H1 (cell line): ENCODE measurements around the gene CEP128.

Experiments
- CEBPB ChIP-seq: IDR thresholded peaks from 2 replicates; pipeline ENCODE4 v1.6.1; 2012; ENCODE audit warnings: low read depth, low read length
- CTCF ChIP-seq, 3 experiments: IDR thresholded peaks; 1 replicate in 2 of 3; 2 replicates in 1 of 3; pipeline versions ENCODE4 v1.5.1 to v1.6.1; 2011; ENCODE audit warnings: low read length in 3 of 3, mild to moderate bottlenecking in 3 of 3, inconsistent platforms in 2 of 3, low read depth in 1 of 3, moderate library complexity in 1 of 3; ENCODE audit not compliant: insufficient read depth in 1 of 3; ENCODE audit errors: control extremely low read depth in 1 of 3
- EP300 ChIP-seq, 2 experiments: IDR thresholded peaks; 1 replicate in 1 of 2; 2 replicates in 1 of 2; pipeline ENCODE4 v1.6.1; 2011 to 2012; ENCODE audit warnings: low read depth in 2 of 2, low read length in 2 of 2, mild to moderate bottlenecking in 2 of 2, borderline replicate concordance in 1 of 2, inconsistent platforms in 1 of 2, moderate library complexity in 1 of 2
- GABPA ChIP-seq: IDR thresholded peaks from 2 replicates; pipeline ENCODE4 v1.6.1; 2011; ENCODE audit warnings: mild to moderate bottlenecking, low read length, moderate library complexity, borderline replicate concordance; ENCODE audit not compliant: insufficient read depth
- NANOG ChIP-seq: IDR thresholded peaks from 2 replicates; pipeline ENCODE4 v1.6.1; 2011; ENCODE audit warnings: low read length, low read depth, mild to moderate bottlenecking, inconsistent platforms; ENCODE audit not compliant: insufficient read depth, poor library complexity, severe bottlenecking

DNA sequence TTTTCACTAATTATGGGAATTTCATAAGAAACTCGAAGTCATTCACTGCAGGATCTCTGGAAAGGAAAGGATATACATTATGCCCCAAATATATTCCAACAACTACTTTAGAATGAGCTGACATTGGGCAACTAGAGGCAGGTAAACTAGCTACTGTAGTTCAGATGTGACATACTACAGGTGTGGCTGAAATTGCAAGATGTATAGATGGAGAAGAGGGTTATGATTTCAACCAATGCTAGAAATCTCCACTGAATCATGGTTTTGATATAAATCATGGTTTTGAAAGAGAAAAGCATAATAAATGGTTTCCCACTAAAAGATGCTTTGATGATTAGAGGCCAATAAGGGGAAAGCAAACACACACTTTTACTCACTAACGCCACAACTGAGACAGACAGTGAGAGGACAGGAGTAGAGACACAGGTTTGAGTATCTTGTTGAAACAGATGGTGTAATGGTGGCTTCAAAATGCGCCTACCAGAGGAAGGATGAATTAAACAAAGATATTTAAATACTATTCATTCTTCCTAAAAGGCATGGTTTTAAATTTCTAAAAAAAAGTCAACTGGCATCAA is 434.2 kb downstream of the CEP128 start:
- TF ChIP-seq CTCF (IDR thresholded peaks at IDR 0.05; ENCODE audit: control extremely low read depth in 1 of 3, insufficient read depth in 1 of 3, low read depth in 1 of 3, low read length in 3 of 3) (no peak), CEBPB (no peak), GABPA (no peak), EP300 (IDR thresholded peaks at IDR 0.05; ENCODE audit: borderline replicate concordance in 1 of 2, low read depth in 2 of 2, low read length in 2 of 2) (no peak), NANOG (no peak)
